B cell (primary cell): Measurements from ENCODE around the gene DGUOK. TPM values are rescaled to one million over a fixed set of nuclear protein-coding genes. Genes with fewer than 3 reads are reported as not detected.

Experiments used
- ATAC-seq: fragments of 200-7000 bp; cut with Tn5 transposase; one replicate; pipeline ENCODE4 v1.10.0; 2021; ENCODE audit warnings: low read depth, mild to moderate bottlenecking, moderate number of reproducible peaks, moderate library complexity
- CTCF ChIA-PET: fragments of 350-600 bp; sonication (Branson Sonifier 250); formaldehyde crosslinking; loops from one replicate; lab custom pipeline; 2021; ENCODE audit warnings: antibody characterized with exemption, inconsistent platforms; lab: Charles Lee
- POLR2A ChIA-PET: fragments of 350-600 bp; sonication (Branson Sonifier 250); formaldehyde crosslinking; loops from one replicate; lab custom pipeline; 2021; ENCODE audit warnings: antibody characterized with exemption; lab: Charles Lee
- DNase-seq: peaks from one replicate; pipeline ENCODE4 v3.0.0; 2013
- H2AFZ ChIP-seq: 2 replicates; pipeline ENCODE4 v1.6.1; 2012; ENCODE audit warnings: mild to moderate bottlenecking, low read depth, low read length; ENCODE audit not compliant: insufficient read depth, poor library complexity, severe bottlenecking
- H3K27ac ChIP-seq, 2 donors: 1 replicate in 1 of 2; 2 replicates in 1 of 2; pipeline ENCODE4 v1.5.1; 2012 to 2013; ENCODE audit warnings: low read length in 2 of 2, mild to moderate bottlenecking in 2 of 2, moderate library complexity in 1 of 2
- H3K27me3 ChIP-seq, 4 experiments: fragments of 200-600 bp in 1 of 4; sonication (generic) in 1 of 4; replicated peaks in 1 of 4; 1 replicate in 2 of 4; 2 replicates in 2 of 4; pipeline versions ENCODE4 v1.6.1 to v1.7.0; 2013 to 2016; ENCODE audit warnings: low read length in 3 of 4, mild to moderate bottlenecking in 2 of 4, mixed read lengths in 1 of 4, moderate library complexity in 1 of 4; ENCODE audit not compliant: insufficient read depth in 4 of 4, control insufficient read depth in 3 of 4; ENCODE audit errors: control extremely low read depth in 1 of 4
- H3K36me3 ChIP-seq, 2 experiments: replicated peaks in 1 of 2; 1 replicate in 1 of 2; 2 replicates in 1 of 2; pipeline versions ENCODE4 v1.6.1 to v1.7.1; 2013; ENCODE audit warnings: low read length in 1 of 2; ENCODE audit not compliant: insufficient read depth in 2 of 2, control insufficient read depth in 1 of 2; ENCODE audit errors: control extremely low read depth in 1 of 2, extremely low read depth in 1 of 2
- H3K4me1 ChIP-seq, 2 donors: fragments of 200-600 bp in 1 of 2; sonication (generic) in 1 of 2; 1 replicate in 1 of 2; 2 replicates in 1 of 2; pipeline versions ENCODE4 v1.5.1 to v1.6.1; 2013 to 2017; ENCODE audit warnings: low read length in 2 of 2; ENCODE audit not compliant: control insufficient read depth in 2 of 2, insufficient read depth in 2 of 2
- H3K4me2 ChIP-seq: replicated peaks from 2 replicates; pipeline ENCODE3; 2012; ENCODE audit warnings: mild to moderate bottlenecking, low read depth, low read length; ENCODE audit not compliant: poor library complexity, severe bottlenecking
- H3K4me3 ChIP-seq, 5 experiments: fragments of 200-600 bp in 1 of 5; sonication (generic) in 1 of 5; 1 replicate in 3 of 5; 2 replicates in 2 of 5; pipeline versions ENCODE4 v1.5.1 to v1.7.0; 2011 to 2016; ENCODE audit warnings: low read length in 4 of 5, mild to moderate bottlenecking in 4 of 5, low read depth in 2 of 5, control low read depth in 1 of 5, moderate library complexity in 1 of 5; ENCODE audit not compliant: insufficient read depth in 1 of 5; ENCODE audit errors: control extremely low read depth in 1 of 5, extremely low read depth in 1 of 5
- H3K79me2 ChIP-seq: fragments of 200-600 bp; sonication (generic); one replicate; pipeline ENCODE4 v1.6.0; 2016; ENCODE audit warnings: low read length; ENCODE audit not compliant: control insufficient read depth, insufficient read depth
- H3K9ac ChIP-seq: fragments of 200-600 bp; sonication (generic); 2 replicates; pipeline ENCODE4 v1.6.1; 2017; ENCODE audit warnings: mild to moderate bottlenecking, low read length, moderate library complexity
- H3K9me3 ChIP-seq, 3 donors: one replicate each; pipeline versions ENCODE4 v1.6.1 to v1.7.1; 2013; ENCODE audit warnings: low read length in 2 of 3; ENCODE audit not compliant: control insufficient read depth in 2 of 3, insufficient read depth in 1 of 3; ENCODE audit errors: control extremely low read depth in 1 of 3
- H4K20me1 ChIP-seq: 2 replicates; pipeline ENCODE4 v1.6.0; 2012; ENCODE audit warnings: mild to moderate bottlenecking, low read length; ENCODE audit not compliant: insufficient read depth, control insufficient read depth, poor library complexity, severe bottlenecking
- H3K27ac Mint-ChIP-seq: one replicate; pipeline ENCODE4 v1.8.0; 2021; ENCODE audit warnings: mixed read lengths
- H3K27me3 Mint-ChIP-seq: one replicate; pipeline ENCODE4 v1.8.0; 2021; ENCODE audit warnings: mixed read lengths
- H3K4me1 Mint-ChIP-seq: one replicate; pipeline ENCODE4 v1.8.0; 2021; ENCODE audit warnings: mixed read lengths
- H3K4me3 Mint-ChIP-seq: one replicate; pipeline ENCODE4 v1.8.0; 2021; ENCODE audit warnings: mixed read lengths
- H3K9me3 Mint-ChIP-seq: one replicate; pipeline ENCODE4 v1.8.0; 2022; ENCODE audit warnings: mixed read lengths; ENCODE audit not compliant: insufficient read depth
- CTCF ChIP-seq: fragments of 200-600 bp; IDR thresholded peaks from one replicate; pipeline ENCODE4 v1.8.0; 2022; ENCODE audit warnings: antibody characterized with exemption, mild to moderate bottlenecking
- EZH2 ChIP-seq: IDR thresholded peaks from 2 replicates; pipeline ENCODE4 v1.6.1; 2012; ENCODE audit warnings: borderline replicate concordance, low read depth, mild to moderate bottlenecking, moderate library complexity, low read length; ENCODE audit not compliant: insufficient read depth, poor library complexity, severe bottlenecking
- WGBS: methylation state at CpG from one replicate; pipeline ENCODE4 v1.1.5; 2013; ENCODE audit warnings: missing lambda C conversion rate; ENCODE audit not compliant: insufficient coverage; 5-methylcytosine and 5-hydroxymethylcytosine counted together
- intact Hi-C: fragments of 100-400 bp; cut with micrococcal nuclease; formaldehyde crosslinking; loops from one replicate; pipeline ENCODE4 v1.10.0; 2022
- polyA plus RNA-seq: library from polyadenylated mRNA; depleted of rRNA; stranded (reverse); fragments of >200 nt; gene quantifications from 2 replicates; pipeline ENCODE4 v1.2.3, GENCODE V29; 2012
- total RNA-seq, 2 donors: library from RNA; stranded (reverse); fragments of 120-200 nt in 1 of 2; gene quantifications; 1 replicate in 1 of 2; 2 replicates in 1 of 2; pipeline versions ENCODE4 v1.2.3 to v1.2.4, GENCODE V29; 2013 to 2022

Gene DGUOK
- total and polyA plus RNA-seq, 2 donors (not counting 1 experiment from before 2014, with no cell fraction given): 61.7 to 81.5 TPM

DNA sequence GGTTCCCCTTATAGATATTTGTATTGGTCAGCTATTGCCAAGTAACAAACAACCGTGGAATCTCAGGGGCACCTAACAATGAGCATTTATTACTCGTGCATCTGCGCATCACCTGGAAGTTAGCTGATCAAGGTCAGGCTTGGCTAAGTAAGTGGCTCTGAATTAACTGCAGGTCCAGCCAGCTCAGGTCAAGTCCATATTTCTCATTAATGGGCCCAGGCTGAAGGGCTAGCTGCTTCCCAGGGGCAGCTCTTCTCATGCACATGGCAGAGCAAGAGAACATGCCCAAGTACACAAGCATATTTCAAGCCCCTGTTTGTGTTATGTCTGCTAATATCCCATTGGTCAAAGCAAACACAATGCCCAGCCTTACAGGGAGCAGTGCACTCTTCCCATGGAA lies 7.8 kb upstream of the DGUOK start:
- no peak overlapping the region for H3K27ac ChIP-seq
- H3K27ac Mint-ChIP-seq: no peak overlapping the region
- ATAC-seq: no peak
- no peak overlapping the region for H3K4me3 Mint-ChIP-seq
- no peaks in the 10 kb centered on the region for H3K79me2 ChIP-seq
- no peak overlapping the region for H2AFZ ChIP-seq
- intact Hi-C loops: no loop called here
- CTCF ChIA-PET: interaction anchor here (1.7 kb wide), 1 partner anchor 11 kb away, joined by 8 read pairs; no protein-coding TSS in a partner anchor
- H3K4me2 ChIP-seq: no peak overlapping the region
- H3K4me1 ChIP-seq: peaks cover 0 to 3% of the 10 kb centered on the region in 2 donors
- H3K4me3 ChIP-seq: no peak overlapping the region
- H3K9me3 ChIP-seq: no peaks in the 10 kb centered on the region
- H4K20me1 ChIP-seq: no peaks in the 10 kb centered on the region
- WGBS: 100% methylated on average over 3 of the region's 3 CpGs
- no peaks in the 10 kb centered on the region for H3K36me3 ChIP-seq
- H3K9ac ChIP-seq: no peak overlapping the region
- peaks cover 10% of the 10 kb centered on the region for H3K4me1 Mint-ChIP-seq
- H3K27me3 ChIP-seq: no peaks in the 10 kb centered on the region
- no peak for DNase-seq
- no peaks in the 10 kb centered on the region for H3K27me3 Mint-ChIP-seq
- POLR2A ChIA-PET: interaction anchor here (0.6 kb wide), 1 partner anchor 52 kb away, joined by 9 read pairs; no protein-coding TSS in a partner anchor
- H3K9me3 Mint-ChIP-seq: no peaks in the 10 kb centered on the region
- no peak for TF ChIP-seq EZH2
- TF ChIP-seq CTCF: no peak

GRCh38 chr2:73919596-73920228 lies 7.0 kb upstream of the DGUOK start:
- no peak overlapping the region for H3K27ac Mint-ChIP-seq
- H3K4me3 Mint-ChIP-seq: no peak overlapping the region
- no peaks in the 10 kb centered on the region for H3K27me3 Mint-ChIP-seq
- Histone ChIP-seq H3K27ac (no peak overlapping the region), H3K9me3 (peaks cover 0 to 2% (median 0%) of the 10 kb centered on the region in 3 donors), H3K4me1 (peaks cover 0 to 3% of the 10 kb centered on the region in 2 donors), H3K9ac (no peak overlapping the region), H4K20me1 (no peaks in the 10 kb centered on the region), H3K27me3 (no peaks in the 10 kb centered on the region), H2AFZ (no peak overlapping the region), H3K4me3 (no peak overlapping the region), H3K36me3 (no peaks in the 10 kb centered on the region), H3K79me2 (no peaks in the 10 kb centered on the region), H3K4me2 (no peak overlapping the region)
- 92% methylated on average over 5 of the region's 7 CpGs for WGBS
- ChIA-PET CTCF (interaction anchor here (1.7 kb wide), 1 partner anchor 12 kb away, joined by 8 read pairs; no protein-coding TSS in a partner anchor), POLR2A (no interaction called here)
- H3K9me3 Mint-ChIP-seq: no peaks in the 10 kb centered on the region
- TF ChIP-seq EZH2 (no peak), CTCF (no peak)
- intact Hi-C loops: no loop called here
- peaks cover 11% of the 10 kb centered on the region for H3K4me1 Mint-ChIP-seq
- DNase-seq (no peak), ATAC-seq (no peak)
